GM21526 (cell line): ENCODE measurements around the gene ZSCAN20.

Source experiments
- ATAC-seq: cut with Tn5 transposase; IDR thresholded peaks from one replicate; pipeline ENCODE4 v1.9.1; 2021; ENCODE audit warnings: moderate library complexity; ENCODE audit not compliant: unreplicated experiment, low FRiP score

ZSCAN20 gene

GRCh38 chr1:33472269-33472980 is at the start of gene ZSCAN20:
ZSCAN20 (plus strand) TSS chr1:33472645; CDS start chr1:33479289, 6,644 bp downstream.
- peak; percentile 86 for ATAC-seq

DNA sequence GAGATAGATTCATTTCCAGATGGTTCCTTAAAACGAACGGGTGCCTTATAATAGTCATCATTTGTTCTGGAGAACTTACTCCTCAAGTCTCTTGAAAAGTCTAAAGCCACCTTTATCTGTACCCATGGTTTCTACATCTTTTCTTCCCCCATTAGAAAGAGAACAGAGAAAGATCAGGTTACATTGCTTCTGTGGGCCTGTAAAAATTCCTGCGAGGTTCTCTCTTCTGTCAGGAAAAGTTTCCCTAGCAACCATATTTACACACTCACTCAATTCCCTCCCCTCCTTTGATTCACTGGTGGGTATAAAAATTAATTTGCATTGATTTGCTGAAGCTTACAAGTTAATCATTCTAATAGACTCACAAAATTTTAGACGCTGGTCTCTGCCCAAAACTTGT is 48.2 kb upstream of the ZSCAN20 start:
- ATAC-seq: no peak

GRCh38 chr1:33424610-33425009 is 47.8 kb upstream of the ZSCAN20 start:
- no peak for ATAC-seq

- ATAC-seq: no peak
These were observed 46.5 kb upstream of the ZSCAN20 start for GRCh38 chr1:33425900-33426299.

GRCh38 chr1:33426916-33427315 is 45.5 kb upstream of the ZSCAN20 start:
- ATAC-seq: no peak

DNA sequence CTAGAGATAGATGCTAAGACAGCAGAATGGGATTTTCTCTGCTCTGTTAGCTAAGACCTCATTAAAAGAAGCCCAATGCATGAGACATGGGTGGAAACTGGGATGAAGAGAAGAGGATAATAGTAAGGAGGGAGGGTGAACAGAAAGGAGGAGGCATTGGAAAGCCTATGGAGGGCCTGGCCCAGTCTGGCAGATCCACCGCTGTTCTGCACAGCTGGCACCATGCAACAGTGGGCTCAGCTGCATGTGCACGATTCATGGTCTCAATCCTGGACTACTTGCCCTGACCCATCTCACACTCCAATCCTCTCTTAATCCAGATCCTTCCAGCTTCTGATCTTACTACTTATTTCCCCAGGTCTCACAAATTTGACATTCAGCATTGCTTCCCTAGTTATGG is 43.8 kb upstream of the ZSCAN20 start:
- no peak for ATAC-seq

DNA sequence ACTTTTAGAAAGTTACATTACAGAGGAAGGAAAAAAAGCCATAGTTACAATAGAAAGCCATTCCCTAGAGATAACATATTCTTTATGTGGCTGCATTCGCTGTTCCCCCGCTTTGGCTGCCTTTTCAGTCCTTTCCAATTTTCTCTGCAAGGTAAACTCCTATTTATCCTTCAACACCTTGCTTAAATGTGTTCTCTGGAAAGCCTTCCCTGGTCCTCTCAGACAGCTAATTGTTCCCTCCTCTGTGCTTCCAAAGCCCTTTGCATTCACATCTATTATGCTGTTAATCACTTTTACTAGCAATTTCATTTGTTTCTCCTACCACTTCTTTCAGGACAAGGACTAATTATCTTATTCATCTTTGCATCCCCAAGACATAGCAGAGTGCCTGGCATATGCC is 43.1 kb upstream of the ZSCAN20 start:
- ATAC-seq: no peak

GRCh38 chr1:33429856-33430691 is 42.4 kb upstream of the ZSCAN20 start:
- no peak for ATAC-seq

DNA sequence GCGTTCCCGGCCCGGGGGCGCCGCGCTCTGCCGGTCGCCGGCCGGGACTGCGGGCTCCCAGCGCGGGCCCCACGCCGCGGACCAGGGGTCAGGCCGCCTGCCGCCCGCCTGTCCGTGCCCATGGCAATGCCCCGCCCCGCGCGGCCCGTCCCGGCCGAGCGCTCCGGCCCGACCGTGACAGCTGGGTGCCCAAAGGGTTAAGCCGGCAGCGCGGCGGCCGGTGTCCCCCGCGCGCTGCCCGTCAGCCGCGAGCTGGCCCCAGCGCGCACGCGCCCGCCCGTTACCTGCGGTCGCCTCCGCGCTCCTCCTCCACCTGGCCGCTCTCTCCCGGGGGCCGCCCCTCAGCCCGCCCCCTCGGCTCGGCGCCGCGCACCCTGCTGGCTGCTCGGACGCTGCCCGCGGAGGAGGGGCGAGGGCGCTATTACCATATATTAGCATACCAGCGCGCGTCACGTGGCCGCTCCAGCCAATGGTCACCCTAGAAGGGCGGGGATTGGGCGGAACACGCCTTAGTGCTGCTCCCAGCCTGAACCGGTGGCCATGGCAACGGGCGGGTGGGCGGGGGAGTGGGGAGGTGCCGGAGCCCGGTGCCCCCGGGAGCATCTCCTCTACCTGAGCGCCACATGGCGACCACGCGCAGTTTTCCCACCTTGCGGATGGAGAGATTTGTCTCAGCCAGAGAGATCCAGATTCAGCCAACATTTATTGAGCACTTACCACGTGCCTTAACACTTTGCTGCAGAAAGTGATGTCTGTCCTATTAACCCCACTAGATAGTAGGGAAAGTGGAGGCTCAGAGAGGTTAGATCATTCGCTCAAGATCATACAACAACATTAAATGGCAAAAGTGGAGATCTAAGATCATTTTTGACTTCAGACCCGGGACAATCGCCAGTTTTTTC is 41.5 kb upstream of the ZSCAN20 start, which contains the start of gene PHC2:
PHC2 (minus strand) TSS at position 404 of the 902 bp plus-strand sequence. CDS start 55,556 bp downstream, outside the sequence.
- ATAC-seq: peak; percentile 93

DNA sequence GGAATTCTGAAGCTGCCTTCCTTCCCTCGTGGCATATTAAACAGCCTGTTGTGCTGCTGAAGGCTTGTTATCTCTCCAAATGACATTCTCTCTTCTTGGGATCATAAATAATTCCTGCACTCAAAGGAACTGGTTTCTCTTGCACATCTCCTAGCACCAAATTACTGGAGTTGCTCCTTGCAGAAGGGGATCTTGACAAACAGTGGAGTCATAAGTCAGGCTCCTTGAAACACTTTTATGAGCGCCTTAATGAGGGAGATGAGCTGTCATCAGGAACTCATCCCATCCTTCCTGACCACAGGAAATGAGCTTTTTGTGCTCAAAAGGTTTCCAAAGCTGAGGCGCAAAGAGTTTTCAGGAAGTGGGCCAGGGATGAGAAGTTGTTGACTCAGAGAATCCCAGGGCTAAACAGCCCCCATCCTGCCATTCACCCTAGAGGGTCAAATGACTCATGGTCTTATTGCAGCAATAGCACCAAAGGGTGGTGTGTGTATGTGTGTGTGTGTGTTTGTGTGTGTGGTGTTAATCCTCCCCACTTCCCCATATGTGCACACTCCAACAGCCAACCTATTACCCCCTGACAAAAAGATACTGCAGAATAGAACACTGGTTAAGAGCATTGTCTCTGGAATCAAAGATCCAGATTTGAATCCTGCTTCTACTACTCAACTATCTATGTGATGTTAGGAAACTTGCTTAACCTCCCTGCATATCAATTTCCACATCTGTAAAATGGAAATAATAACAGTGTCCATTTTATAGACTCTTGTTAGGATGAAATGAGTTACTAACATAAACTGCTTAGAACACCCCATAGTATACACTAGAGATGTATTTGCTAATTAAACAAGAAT is 38.7 kb upstream of the ZSCAN20 start:
- ATAC-seq: no peak

GRCh38 chr1:33434363-33434750 is 38.1 kb upstream of the ZSCAN20 start:
- no peak for ATAC-seq

GRCh38 chr1:33435096-33435820 is 37.2 kb upstream of the ZSCAN20 start:
- ATAC-seq: no peak

GRCh38 chr1:33436557-33437285 is 35.7 kb upstream of the ZSCAN20 start:
- ATAC-seq: no peak

DNA sequence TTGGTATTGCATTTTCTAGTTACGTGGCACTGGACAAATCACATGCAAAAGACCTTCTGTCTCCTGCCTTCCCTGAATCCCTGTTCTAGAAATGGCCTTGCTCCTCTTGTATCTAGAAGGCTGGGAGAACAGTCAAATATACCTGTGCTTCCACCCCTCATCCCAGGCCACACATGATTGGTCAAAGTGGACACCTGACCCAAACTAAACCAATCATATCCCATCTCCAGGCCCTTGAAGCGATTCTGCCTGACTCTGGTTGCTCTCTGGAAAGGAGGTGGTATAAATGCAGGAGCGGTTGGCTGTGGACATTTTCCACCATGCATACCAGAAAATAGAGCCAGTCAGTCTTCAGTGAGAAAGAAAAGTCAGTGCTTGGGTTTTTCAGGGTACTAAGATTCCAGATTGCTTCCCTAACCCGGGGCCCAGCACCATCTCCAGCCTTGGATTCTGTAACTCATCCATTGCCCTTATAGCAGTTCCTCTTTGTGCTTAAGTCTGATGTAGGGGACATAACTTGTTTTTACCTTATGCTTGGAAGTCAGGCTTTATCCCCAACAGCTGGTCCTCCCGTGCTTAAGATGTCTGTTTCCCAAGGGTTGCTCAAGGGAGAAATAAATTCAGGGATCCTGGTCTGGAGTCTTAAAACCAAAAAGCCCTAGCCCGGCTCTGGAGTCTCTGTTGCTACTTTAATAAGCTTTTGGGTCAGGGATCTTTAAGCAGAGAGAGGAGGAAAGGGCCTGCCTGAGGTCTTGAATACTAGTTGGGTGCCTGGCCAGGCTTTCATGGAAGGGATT is 33.9 kb upstream of the ZSCAN20 start:
- no peak for ATAC-seq

DNA sequence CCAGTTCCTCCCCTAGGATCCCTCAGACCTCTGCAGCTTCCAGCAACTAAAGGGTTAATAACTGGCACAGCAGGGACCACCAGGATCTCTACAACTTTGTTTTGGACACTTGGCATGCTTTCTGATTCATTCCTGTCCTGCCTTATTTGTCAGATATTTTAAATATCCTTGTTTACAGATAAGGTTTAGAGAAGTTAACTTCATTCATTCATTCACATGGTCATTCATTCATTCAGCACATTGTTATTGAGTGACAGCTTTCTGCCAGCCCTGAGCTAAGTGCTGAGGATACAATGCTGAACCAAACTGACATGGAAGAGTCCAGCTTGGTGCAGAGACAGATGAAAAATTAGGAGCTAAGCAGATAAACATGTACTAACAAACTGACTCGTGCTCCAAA is 32.8 kb upstream of the ZSCAN20 start:
- no peak for ATAC-seq

DNA sequence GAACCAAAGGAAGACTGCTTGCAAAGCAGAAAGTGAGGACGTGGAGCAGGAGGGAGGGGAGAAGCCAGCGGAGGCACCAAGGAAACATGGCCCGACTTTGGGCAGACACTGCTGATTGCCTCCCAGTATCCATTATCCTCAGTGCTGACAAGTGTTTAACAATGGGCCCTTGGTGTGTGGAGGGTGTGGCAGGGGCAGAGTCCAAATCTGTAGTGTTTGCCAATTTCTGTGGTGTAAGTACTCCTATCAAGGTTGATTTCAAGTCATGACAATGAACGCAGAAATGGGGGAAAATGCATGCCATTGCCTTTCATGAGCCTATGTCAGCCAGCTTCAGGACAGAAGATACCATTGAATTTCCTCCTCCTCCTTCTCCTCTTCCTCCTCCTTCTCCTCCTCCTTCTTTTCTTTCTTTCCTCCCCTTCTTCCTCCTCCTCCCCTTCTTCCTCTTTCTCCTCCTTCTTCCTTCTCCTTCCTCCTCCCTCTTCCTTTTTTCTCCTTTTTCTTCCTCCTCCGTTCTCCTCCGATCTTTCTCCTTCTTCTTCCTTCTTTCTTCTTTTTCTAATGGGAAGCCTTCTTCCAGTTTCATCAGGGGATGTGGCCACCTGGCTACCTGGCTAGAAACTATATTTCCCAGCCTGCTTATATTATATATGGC is 31.2 kb upstream of the ZSCAN20 start:
- ATAC-seq: no peak

DNA sequence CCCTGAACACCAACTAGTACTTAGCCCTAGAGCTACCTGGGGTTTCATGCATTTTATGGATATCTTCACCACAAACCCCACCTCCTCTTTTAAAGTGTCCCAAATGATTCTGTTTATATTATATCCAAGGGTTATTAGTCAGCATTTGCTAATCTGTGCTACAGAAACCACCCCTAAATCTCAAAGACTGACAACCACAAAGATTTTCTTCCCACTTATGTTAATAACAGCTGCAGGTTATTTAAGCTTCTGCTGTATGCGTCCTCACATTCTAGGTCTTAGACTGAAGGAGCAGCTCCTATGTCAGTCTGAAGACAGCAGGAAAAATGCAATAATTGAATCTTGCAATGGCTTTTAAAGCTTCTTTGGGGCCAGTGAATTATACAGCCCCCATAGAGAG is 30.3 kb upstream of the ZSCAN20 start:
- ATAC-seq: no peak
